ENCODE data around the gene VAV2. TPM values are rescaled to one million over a fixed set of nuclear protein-coding genes. Genes with fewer than 3 reads are reported as not detected.

The VAV2 gene
- total and polyA plus RNA-seq, 12 donors, result 3.3 to 96.2 (median 31.2) TPM

DNA sequence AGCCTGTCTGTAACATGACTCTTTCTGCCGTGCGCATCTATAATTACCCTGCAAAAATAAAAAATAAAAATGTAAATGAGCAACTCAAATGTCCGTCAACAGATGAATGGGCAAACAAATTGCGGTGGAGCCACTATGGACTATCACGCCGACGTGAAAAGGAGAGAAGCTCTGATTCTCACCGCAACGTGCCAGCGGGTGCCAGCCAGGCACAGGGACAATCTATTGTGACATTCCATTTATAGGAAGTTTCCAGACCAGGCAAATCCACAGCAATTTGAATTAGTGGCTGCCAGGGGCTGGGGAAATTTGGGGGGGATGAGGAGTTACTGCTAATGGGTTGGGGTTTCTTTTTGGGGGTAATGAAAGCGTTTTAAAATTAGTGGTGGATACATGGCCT lies 96.8 kb downstream of the VAV2 start:
- 84 to 87% (median 85%) methylated on average over 11 of the region's 11 CpGs for WGBS, 4 donors
- intact Hi-C loops (cut with DNase I), result no loop called here
- no peaks in the 10 kb centered on the region for H3K9me3 ChIP-seq (replicated peaks in 1 of 3)

DNA sequence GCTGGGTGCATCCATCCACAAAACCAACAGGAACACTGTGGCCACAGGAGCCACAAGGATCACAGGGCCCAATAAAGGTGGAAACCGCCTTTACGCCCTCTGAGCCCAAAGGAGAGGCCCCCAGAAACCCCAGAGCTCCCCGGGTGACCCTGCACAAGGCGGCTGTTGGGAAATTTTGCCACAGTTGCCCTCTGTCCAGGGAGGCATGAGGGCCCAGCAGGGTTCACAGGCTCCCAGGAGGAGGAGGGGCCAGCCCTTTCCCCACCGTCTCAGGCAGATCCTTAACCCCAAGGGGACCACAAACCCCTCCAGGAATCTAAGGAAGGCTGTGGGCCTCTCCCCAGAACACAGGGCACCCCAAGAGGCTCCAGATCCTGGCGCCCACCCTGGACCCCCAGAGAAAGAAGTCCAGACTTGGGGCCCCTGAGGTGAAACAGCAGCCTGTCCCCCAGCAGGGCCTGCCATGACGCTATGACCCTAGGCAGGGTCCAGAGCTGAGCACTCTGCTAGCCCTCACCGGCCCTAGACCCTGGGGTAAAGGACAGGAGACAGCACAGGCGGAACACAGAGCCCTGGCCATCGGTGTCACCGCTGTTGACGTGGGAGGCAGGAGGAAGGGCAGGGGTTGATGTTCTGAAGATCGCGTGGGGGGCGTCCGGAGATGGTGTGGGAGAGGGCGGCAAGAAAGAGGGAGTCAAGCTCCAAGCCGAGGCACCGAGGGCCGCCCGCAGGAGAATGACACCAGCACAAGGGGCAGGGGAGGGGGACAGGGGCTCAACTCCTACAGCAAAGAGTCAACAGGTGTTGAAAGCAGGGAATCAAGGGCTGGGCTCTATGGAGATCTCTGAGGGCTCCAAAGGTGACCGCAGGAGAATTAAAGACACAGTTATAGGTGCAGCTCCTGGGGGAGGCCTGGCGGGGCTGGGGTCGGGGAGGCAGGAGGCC lies 97.5 kb downstream of the VAV2 start:
- no peak for DNase-seq
- intact Hi-C loops (cut with DNase I), result no loop called here
- Histone ChIP-seq H3K36me3 (replicated peaks in 1 of 2) (no peaks in the 10 kb centered on the region), H3K27ac (no peak overlapping the region), H3K4me3 (no peak overlapping the region), H3K4me1 (replicated peaks in 1 of 2) (peaks cover 0 to 5% of the 10 kb centered on the region in 2 donors), H3K9me3 (replicated peaks in 1 of 3) (no peaks in the 10 kb centered on the region), H3K27me3 (no peaks in the 10 kb centered on the region)
- TF ChIP-seq POLR2A (IDR thresholded peaks at IDR 0.05), result no peak
- TF ChIP-seq, protein P1, sequence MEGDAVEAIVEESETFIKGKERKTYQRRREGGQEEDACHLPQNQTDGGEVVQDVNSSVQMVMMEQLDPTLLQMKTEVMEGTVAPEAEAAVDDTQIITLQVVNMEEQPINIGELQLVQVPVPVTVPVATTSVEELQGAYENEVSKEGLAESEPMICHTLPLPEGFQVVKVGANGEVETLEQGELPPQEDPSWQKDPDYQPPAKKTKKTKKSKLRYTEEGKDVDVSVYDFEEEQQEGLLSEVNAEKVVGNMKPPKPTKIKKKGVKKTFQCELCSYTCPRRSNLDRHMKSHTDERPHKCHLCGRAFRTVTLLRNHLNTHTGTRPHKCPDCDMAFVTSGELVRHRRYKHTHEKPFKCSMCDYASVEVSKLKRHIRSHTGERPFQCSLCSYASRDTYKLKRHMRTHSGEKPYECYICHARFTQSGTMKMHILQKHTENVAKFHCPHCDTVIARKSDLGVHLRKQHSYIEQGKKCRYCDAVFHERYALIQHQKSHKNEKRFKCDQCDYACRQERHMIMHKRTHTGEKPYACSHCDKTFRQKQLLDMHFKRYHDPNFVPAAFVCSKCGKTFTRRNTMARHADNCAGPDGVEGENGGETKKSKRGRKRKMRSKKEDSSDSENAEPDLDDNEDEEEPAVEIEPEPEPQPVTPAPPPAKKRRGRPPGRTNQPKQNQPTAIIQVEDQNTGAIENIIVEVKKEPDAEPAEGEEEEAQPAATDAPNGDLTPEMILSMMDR (IDR thresholded peaks at IDR 0.05), result no peak
- WGBS, 4 donors, result 92 to 97% (median 93%) methylated on average over 21 to 24 of the region's 24 CpGs

More for the DNA sequence above, 96.8 kb downstream of the VAV2 start:
- Histone ChIP-seq H3K36me3 (replicated peaks in 1 of 2) (no peaks in the 10 kb centered on the region), H3K27me3 (no peaks in the 10 kb centered on the region), H3K27ac (no peak overlapping the region), H3K4me3 (no peak overlapping the region), H3K4me1 (replicated peaks in 1 of 2) (peaks cover 0 to 5% of the 10 kb centered on the region in 2 donors)
- TF ChIP-seq, protein P1 (IDR thresholded peaks at IDR 0.05), result no peak
- no peak for TF ChIP-seq POLR2A (IDR thresholded peaks at IDR 0.05)
- DNase-seq, result no peak

DNA sequence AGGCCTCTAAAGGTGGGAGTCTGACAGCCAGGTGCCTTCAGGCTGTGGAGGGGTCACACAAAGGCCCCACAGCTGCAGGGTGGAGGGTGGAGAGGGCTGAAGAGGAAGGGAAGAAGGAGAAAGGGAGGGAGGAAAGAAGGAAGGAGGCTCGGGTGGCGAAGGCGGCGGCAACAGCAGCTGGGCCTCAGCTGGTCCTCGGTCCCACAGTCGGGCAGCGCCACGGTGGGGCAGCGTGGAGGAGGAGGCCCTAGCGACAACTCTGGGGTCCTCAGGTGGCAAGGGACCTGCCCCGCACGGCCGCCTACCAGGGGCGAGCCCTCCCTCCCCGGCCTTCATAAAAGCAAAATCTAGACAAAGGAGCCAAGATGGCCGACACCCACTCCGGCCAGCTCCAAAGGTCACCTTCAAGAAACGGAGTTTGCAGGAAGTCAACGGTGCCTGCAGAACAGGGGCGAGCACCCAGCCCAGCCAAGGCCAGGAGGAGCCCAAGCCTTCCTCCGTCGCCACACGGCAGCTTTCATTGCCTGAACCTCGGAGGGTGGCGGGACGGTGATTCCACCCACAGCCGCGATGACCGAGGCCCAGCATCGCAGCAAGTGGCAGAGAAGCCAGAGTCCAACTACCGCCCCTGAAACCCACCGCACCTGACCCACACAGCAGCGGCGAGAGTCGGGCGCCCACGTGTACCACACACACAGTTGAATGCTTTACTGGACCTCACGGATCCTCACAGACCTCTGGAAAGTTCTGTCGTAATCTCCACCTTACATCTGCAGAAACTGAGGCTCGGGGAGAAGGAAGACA lies 98.7 kb downstream of the VAV2 start:
- H3K27me3 ChIP-seq, result no peaks in the 10 kb centered on the region
- H3K27ac ChIP-seq, result no peak overlapping the region
- H3K9me3 ChIP-seq (replicated peaks in 1 of 3), result no peaks in the 10 kb centered on the region
- no peak for TF ChIP-seq POLR2A (IDR thresholded peaks at IDR 0.05)
- TF ChIP-seq, protein P1 (IDR thresholded peaks at IDR 0.05), result no peak
- no peak for DNase-seq
- H3K4me1 ChIP-seq (replicated peaks in 1 of 2), result peaks cover 0 to 11% of the 10 kb centered on the region in 2 donors
- 93 to 95% (median 95%) methylated on average over 16 to 40 of the region's 40 CpGs for WGBS, 4 donors
- intact Hi-C loops (cut with DNase I), result no loop called here
- no peaks in the 10 kb centered on the region for H3K36me3 ChIP-seq (replicated peaks in 1 of 2)
- H3K4me3 ChIP-seq, result no peak overlapping the region

Measured in adrenal gland (tissue), 12 donors.